Stimulated activated CD4-positive, alpha-beta T cell treated with anti-CD3 and anti-CD28 coated beads, Interleukin-1b, Interleukin-23, amount 100 ng/mL, for 4 hours (primary cell): ENCODE measurements around the gene PPP2R2D.

Source experiments
- DNase-seq, 2 donors: peaks; one replicate each; pipeline ENCODE4 v3.0.0-alpha.2; 2020; ENCODE audit warnings: low read depth in 2 of 2

Gene PPP2R2D

DNA sequence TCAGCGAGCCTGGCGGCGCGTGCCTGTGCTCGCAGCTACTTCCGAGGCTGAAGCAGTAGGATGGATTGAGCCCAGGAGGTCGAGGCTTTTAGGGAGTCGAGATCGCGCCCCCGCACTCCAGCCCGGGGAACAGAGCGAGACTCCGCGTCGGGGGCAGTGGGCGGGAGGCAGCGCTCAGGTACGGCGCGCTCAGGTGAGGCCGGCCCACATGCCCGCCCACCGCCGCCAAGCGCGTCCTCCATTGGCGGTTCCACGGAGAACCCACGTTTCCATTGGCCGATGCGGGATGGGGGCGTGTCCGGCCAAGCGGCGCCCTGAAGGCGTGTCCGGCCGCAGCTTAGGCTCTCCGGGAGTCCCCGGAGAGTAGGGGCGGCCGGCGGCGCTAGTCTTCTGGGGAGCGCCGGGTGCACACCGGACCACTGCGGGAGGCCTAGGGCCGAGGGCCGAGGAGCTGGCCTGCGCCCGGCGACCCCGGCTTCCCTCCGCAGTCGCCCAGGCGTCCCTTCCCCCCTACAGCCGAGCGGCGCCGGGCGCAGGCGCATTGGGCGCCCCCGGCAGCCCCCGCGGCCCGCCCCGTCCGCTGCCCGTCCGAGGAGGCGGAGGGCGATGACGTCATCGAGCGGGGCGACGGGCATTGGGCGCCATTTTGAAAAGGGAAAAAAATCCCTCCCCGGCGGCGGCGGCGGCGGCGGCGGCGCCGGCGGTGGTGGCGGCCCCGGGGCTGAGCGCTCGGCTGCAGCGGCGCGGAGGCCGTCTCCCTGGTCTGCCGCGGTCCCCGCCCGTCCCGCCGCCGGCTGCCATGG, at the start of gene PPP2R2D:
PPP2R2D (plus strand) TSS at position 659 of the 803 bp plus-strand sequence; CDS start at position 800, 141 bp downstream.
- peak; percentile 94 for DNase-seq

DNA sequence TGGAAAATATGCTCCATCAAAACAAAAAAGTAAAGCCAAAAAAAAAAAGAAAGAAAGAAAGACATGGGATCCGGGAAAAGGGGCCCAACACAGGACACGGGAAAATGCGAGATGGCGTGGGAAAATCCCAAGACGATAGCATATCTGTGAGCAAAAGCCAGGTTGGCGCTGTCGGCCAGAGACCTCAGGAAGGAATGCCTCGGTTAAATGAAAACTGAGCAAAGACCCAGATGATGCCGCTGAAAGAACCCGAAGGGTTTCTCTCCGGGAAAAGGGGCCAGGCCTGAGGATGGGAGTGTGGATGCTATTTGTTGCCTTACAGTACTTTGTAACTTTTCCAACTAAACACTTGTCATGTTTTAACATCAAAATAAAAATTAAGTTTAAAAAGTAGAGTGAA, 49.5 kb upstream of the PPP2R2D start:
- no peak for DNase-seq

DNA sequence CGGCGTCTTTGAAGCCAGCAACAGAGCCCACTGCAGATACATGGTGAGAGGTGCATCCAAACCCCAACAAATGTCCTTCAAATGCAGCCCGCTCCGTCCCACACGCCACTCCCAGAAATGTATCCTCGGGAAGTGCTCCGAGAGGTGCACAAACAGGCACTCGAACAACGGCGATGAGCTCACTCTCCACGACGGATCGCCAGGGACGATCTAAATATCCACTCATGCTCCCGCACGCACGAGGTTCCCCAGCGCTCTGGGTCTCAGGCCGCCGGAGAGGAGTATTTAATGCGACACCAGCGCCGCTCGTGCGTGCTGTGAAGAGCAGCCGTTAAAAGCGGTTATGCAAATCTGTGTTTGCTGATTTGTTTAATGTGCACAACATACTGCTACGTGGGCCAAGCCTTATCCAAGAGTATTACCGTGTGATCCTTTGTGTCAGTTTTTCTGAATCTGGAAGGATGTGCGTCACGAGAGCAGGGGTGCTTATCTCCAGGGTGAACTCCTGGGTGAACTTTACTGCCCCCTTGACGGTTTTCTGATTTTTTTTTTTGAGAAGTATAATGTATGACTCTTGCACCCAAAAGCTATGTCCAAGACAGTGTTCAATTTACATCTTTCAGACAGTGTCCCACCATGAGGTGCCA, 48.5 kb upstream of the PPP2R2D start:
- no peak for DNase-seq

GRCh38 chr10:131852823-131853609, 47.8 kb upstream of the PPP2R2D start:
- DNase-seq: no peak

DNA sequence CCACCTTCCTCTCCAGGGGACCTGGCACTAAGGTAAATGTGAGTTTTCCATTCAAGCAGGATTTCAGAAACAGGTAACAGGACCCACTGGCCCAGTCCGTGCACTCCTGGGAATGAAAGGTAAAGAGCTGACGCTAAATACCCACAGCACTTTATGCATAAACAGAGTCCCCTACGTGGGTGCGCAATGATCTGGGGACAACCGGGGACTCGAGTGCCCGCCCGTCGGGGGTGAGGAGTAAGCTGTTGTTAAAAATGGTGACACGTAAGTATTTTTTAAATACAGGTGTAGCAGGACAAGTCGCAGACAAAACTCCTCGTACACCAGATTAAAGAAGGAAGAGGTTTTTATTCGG, 47.2 kb upstream of the PPP2R2D start:
- no peak for DNase-seq

GRCh38 chr10:131854579-131855335, 46.1 kb upstream of the PPP2R2D start:
- DNase-seq: no peak

DNA sequence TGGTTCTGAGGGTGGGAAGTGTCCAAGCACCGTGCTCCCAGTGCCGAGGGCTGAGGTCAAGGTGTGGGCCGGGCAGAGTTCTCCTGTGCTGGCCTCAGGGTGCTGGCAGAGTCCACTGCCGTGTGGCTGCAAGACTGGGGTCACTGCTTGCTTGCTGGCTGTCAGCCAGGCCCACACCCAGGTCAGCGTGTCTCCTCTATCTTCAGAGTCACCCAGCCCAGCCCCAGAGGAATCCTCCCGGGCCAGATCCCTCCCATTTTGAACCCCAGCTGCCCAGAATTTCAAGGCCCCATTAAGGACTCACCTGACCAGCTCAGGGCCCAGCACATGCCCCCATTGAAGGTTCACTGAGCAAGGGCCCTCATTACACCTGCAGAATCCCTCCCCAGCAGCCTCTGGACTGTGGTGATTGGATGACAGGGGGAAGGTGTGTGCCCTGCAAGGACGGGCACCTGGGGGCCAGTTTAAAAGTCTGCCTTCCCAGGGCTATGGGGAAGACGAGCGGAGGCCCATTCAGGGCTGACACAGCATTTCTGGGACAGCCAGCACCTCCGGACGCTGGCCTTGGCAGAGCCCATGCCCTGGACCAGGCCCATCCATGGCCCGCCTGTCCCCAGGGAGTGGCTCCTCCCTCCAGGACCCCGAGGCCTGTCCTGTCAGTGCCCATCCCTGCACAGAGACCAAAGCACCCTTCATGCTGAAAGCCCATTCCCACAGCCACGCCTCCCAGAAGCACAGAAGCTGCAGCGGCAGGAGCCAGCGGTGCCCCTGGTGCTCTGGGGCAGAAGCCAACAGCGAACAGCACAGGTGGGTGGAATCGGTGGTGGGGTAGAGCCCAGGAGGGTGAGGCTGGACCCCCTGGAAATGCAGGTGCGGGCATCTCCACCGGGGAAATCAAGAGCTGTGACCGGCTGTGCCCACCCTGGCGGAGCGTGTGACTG, 45.1 kb upstream of the PPP2R2D start:
- DNase-seq: no peak

DNA sequence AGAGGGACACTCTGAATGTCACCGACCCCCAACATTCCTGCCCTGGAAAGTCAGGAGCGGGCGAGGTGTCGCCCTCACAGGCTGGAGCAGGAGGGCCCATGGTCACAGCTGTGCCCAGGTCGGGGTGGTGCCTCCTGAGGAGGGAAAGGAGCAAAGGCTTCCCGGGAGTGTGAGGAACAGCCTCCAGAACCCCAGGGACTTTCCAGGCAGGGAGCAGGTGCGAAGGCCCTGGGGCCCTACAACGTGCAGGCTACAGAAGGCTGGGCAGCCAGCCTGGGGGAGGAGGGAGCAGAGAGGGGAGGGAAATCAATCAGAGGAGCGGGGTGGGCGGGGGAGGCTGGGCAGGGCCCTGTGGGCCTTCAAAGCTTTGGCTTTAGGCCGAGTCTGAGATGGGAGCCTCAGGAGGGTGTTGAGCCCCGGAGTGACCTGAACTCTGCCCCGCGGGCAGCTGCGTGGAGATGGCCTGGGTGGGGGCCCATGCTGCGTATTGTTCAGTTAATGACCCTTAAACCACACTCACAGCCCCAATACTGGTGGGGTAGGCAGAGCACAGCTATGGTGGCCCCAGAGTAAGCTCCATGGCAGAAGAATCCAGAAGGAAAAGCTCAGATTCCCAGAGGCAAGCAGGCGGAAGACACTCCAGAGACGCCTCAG, 44.2 kb upstream of the PPP2R2D start:
- no peak for DNase-seq

DNA sequence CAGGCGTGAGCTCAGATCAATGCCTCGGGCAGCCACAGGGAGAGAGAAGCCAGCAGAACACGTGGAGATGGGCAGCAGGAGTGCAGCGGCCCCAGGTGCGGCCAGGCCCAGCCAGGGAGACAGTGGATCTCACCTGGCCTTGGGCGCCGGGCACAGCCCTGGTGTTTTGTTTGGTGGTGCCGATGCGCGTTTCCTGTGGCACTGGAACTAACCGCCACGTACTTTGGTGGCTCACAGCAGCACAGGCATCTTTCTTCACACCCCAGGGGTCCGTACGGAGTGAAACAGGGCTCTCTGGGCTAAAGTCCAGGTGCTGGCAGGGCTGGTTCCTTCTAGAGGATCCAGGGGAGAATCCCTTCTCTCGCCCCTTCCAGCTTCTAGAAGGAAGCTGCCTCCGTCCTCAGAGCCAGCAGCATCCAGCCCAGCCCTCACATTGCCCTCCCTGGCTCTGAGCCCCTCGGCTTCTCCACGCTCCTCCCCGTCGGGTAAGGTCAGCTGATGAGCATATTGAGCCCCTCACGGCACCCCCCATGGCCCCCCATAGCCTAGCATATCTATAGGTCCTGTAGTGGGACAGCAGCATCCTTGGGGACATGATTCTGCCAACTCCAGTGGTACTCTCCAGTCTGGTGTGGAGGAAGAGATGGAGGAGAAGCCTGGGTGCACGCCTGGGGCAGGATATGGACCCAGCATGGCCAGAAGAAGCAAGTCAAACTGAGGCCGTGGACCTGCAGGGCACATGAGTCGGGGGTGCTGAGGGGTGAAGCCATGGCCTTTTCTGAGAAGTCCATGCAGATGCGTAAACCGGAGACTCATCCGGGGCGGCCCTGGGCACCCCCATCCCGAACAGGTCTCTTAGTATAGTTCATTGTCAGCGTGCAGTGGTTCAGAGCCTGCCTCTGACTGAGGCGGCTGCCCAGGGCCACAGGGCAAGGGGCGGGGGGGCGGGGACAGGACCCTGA, 43.4 kb upstream of the PPP2R2D start:
- DNase-seq: no peak

DNA sequence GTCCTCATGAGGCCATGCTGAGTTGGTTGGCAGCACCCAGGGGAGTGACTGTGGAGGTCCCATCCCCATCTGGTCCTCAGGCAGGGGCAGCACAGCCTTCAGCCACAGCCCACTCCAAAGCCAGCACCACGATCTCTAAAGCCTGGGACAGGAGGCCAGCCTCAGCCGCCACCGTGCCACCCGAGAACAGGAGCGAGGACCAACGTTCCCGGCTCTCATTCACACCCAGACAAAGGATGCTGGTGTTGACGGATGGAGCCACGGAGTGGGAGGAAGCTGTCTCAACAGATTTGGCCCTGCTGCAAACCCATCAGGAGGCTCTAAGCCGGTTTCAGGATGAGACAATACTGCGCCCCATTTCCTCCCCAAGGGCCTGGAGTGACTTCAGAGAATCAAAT, 42.7 kb upstream of the PPP2R2D start:
- DNase-seq: no peak

DNA sequence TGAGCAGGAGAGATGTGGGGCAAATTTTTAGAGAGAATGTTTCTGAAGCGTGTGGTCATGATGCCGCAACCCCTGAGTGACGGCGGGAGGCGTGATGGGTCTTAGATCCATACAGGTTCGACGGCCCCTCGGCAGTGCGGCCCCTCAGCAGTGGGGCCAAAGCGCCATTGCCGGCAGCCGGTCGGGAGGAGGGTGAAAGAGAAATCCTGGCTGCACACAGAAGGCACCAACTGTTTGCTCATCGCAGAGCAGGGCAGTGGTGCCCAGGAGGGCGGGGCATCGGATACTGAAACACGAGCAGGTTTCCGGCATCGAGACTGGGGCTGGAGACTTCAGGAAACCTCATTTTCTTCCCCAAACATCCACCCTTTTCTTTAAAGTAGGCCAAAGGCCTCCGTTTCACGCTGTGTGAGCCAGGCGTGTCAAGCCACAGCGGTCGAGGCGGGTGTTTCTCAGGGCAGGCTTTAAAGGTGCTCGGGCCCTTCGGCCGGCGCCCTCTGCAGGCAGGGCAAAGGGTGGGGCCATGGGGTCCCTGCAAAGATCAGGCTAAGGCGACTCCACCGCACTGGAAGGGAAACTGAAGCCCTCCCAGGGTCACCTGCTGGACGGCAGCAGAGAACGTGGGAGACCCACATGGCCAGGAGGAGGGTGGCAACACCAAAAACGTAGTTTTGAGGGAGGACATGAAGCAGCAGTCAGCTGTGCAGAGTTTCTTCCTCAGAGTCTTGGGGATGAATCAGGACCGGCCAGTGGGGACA, 42.0 kb upstream of the PPP2R2D start:
- no peak for DNase-seq

DNA sequence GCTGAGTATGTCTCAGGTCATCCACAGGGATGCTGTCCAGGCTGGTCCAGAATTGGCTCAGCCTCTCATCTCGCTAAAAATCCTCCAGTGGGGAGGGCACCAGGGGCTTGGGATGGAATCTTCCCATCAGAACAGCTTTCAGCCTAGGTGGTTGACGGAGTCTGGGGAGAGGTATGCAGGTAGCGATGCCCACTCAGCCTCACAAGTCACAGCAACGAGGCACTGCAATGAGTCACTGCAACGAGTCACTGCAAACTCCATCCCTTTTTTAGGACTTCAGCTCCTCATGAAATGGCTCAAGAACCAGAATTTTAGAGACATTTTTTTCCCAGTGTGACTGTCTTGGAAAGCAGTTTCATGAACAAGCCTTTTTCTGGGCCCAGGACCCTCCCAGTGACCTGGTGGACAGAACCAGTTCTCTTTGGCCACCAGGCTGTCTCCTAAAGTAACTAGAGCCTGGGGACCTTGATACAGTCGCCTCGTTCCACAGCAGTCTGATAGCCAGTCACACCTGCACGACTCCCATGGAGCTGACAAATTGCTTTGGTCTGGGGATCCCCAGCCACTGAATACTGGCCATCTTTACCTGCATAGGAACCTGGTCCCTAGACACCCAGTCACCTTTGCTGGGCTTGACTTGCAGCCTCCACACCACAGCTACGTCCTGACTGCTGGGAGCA, 41.3 kb upstream of the PPP2R2D start:
- DNase-seq: no peak

GRCh38 chr10:131860311-131860710, 40.5 kb upstream of the PPP2R2D start:
- no peak for DNase-seq

DNA sequence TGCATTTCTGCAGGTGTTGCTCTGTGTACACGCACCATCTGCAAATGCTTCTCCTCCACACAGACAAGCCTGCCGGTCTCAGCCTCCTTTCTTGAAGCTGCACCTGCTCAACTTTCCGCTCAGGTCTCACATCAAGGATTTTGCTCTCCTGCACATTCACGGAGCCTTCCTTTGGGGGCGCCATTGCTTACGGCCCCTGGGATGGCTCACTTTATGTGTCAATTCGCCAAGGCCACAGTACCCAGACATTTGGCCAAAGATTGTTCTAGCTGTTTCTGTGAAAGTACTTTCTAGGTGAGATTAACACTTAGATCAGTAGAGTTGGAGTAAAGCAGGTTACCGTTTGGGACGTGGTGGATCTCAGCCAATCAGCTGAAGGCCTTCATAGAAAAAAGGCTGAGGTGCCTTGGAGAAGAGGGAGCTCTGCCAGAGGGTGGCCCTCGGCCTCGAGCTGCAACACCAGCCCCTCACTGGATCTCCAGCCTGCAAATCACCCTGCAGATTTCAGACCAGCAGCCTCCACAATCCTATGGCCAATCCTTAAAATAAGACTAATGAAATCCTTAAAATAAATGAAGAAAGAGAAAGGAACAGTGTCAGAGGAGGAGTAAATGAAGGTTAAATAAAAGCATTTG, 39.9 kb upstream of the PPP2R2D start:
- DNase-seq: no peak

DNA sequence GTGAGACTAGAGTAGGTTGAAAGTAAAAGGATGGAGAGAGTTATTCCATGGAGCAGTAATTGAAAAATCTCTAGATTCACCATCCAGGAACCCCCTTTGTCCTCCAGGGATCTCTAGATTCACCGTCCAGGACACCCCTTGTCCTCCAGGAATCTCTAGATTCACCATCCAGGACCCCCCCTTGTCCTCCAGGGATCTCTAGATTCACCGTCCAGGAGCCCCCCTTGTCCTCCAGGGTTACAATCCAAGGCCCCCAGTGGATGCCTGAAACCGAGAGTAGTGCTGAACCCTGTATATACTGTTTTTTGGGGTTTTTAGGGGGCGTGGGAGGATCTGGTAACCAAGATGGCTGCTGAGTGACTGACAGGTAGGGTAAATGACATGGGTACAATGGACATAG, 38.3 kb upstream of the PPP2R2D start:
- no peak for DNase-seq

GRCh38 chr10:131865223-131865917, 35.4 kb upstream of the PPP2R2D start:
- no peak for DNase-seq

- DNase-seq: no peak
Observed at GRCh38 chr10:131866673-131867072, 34.1 kb upstream of the PPP2R2D start.
